Heart left ventricle (tissue), 13 donors: Measurements from ENCODE around the gene SDC4.

ENCODE experiments used
- CTCF ChIP-seq, 12 donors: fragments of 200-600 bp; sonication (generic) in 4 of 12; IDR thresholded peaks; one replicate each; pipeline versions ENCODE4 v1.5.0 to v1.8.0; 2018 to 2022; ENCODE audit warnings: antibody characterized with exemption in 12 of 12, mild to moderate bottlenecking in 5 of 12
- POLR2A ChIP-seq, 2 donors: fragments of 450-650 bp; IDR thresholded peaks; one replicate each; pipeline ENCODE4 v1.6.1; 2017; ENCODE audit warnings: antibody characterized with exemption in 2 of 2, mild to moderate bottlenecking in 2 of 2, moderate library complexity in 2 of 2
- donor health status: ischemic (EF 13 %, LVEDD 7.1; RV severe dilation, severe dysfunction).
- donor health status: DM: no; HTN: yes; CAD: no.
- donor health status: DM: no; HTN: no; CAD: no.
- donor health status: ischemic (EF 25% LVEDD 6.9; RV normal size, moderate dysfunction).
- donor health status: ischemic (EF 25% LVEDD 5.7; RV mildly dilated, moderate dysfunction).
- donor health status: ischemic (EF 35%, LVEDD 5.7; RV mildly dilated, moderate dysfunction).
- donor health status: nonischemic (EF 11% LVEDD 7.7; RV severe dilation, severe dysfunction).
- donor health status: DM: yes; HTN: yes; CAD: no.
- donor health status: PGD.
- donor health status: ischemic (EF 29% LVEDD 5.4; RV normal size, mild dysfunction).
- donor health status: nonischemic (EF 23%, LVEDD 6.1; RV moderate dilation, normal function).

DNA sequence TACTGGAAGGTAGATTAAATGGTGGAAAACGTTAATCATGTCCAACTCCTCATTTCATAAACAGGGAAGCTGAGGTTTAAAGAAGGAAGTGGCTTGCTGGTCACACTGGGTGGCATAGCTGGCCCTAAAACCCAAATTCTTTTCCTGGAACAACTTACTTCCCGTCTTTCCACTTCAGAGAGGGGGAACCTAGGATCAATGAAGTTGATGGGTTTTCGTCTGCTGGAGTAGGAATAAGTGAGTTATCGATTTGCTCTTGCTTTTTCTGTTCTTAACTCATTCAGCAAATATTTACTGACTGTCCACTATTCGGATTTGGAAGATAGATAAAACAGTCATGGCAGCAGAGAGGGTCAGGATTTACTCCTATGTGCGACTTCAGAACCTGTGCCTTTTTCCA is 13.6 kb upstream of the SDC4 start:
- no peak for TF ChIP-seq CTCF (IDR thresholded peaks at IDR 0.05)
- TF ChIP-seq POLR2A (IDR thresholded peaks at IDR 0.05), result no peak
